Measurements from ENCODE around the gene ABCC8.
A peak's percentile ranks its signal among the peaks of the same experiment; 100 is the strongest.
"Not testable (repeated sequence)": the region's sequence is repeated elsewhere in the genome, so short reads cannot be mapped to it uniquely, and the experiment has no call there.

Gene ABCC8

GRCh38 chr11:17428261-17428660, 48.4 kb downstream of the ABCC8 start:
- DNase-seq (ENCODE audit: low spot score), result no peak

GRCh38 chr11:17426233-17426632, 50.4 kb downstream of the ABCC8 start:
- DNase-seq (ENCODE audit: low spot score), result not testable (repeated sequence)

- no peak for DNase-seq (ENCODE audit: low spot score)
These were observed 52.9 kb downstream of the ABCC8 start for GRCh38 chr11:17423533-17424310.

- DNase-seq (ENCODE audit: low spot score), result no peak
These were observed 54.9 kb downstream of the ABCC8 start for GRCh38 chr11:17421781-17422180.

DNA sequence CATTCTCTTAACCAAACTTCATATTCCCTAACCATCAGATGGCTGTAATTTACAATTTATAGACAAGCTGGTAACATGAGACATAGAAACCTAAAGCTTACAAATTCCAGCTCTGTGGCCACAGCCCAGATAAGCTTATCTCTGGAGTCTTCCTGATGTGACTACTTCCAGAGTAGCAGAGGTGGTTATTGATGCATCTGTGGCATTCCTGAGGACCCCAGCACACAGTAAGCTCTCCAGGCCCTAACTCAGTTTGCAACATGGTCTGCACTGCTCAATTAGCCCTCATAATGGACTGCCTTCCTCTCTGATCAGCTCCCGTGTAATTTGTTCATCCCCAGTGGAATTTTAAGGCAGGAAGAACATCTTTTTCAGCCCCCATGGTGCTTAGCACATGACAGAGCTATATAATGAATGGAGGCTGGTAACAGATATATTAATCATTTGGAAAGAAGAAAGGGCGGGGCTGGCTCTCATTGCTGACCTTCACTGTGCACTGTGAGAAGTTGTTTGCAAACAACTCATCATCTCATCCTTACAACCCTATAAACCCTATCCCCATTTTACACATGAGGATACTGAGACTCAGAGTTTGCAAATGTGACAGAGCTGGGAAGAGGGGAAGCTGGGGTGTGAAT, 58.1 kb downstream of the ABCC8 start:
- DNase-seq (ENCODE audit: low spot score), result no peak

GRCh38 chr11:17416492-17416891, 60.2 kb downstream of the ABCC8 start:
- DNase-seq (ENCODE audit: low spot score), result no peak

DNA sequence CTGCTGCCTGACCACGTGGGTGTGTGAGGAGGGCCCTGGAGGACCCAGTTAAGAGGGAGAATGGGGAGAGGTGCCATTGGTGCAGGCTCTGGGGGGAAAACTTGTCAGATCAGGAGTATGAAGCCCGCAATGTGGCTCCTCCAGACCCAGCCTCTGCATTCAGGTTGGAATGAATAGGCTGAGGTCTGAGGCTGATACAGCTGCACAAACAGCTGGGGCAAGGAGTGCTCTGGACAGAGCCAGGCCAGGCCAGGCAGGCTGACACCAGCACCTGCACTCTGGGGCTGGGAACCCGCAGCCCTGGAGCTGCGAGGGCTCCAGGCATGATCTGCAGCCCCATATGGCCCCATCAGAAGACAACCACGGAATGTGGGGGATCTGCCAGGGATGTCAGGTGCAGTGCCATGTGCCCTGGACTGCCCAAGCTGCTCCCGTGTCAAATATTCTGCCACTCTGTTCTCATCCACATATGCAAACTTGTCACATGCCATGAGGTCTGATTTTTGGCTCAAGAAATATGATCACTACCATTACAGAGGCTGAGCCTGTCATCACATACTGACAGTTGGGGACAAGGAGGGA, 61.0 kb downstream of the ABCC8 start:
- DNase-seq (ENCODE audit: low spot score), result no peak

DNA sequence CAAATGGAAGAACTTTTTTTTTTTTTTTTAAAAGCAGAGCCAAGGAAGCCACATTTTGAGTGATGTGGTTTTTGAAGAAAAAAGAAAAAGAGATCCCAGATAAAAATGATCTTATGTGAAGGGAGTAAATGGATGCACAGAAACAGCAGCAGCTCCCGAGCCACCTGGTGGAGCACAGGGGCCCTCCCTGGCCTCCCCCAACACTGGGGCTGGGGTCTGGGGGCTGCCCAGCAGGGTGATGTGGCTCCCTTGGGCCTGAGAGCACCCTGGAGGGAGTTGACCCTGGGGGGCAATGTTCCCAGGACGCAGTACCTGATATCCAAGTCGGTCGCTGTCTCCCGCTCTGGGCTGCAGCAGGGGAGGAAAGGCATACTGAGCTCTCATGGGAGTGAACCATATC, 61.7 kb downstream of the ABCC8 start:
- no peak for DNase-seq (ENCODE audit: low spot score)

DNA sequence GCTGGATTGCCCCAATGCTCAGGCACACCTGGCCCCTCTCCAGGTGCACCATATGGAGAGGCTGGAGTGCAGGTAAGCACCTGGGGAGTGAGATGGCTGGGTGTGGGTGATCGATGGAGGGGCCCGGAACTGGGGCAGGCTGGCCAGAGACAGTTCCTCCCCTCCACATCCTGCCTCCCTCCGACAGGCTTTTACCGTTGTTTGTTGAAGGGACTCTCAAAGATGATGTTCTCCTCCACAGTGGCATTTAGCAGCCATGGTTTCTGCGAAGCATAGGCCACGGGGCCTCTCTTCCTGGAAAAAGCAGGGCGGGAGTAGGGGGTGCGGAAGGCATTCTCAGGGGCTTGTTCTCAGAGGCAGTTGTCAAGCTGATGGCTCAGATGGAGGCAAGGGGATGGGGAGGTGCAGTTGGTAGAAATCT, 62.3 kb downstream of the ABCC8 start:
- DNase-seq (ENCODE audit: low spot score), result no peak

GRCh38 chr11:17413414-17414316, 63.0 kb downstream of the ABCC8 start:
- no peak for DNase-seq (ENCODE audit: low spot score)

- no peak for DNase-seq (ENCODE audit: low spot score)
These were observed 64.0 kb downstream of the ABCC8 start for GRCh38 chr11:17412488-17413180.

DNA sequence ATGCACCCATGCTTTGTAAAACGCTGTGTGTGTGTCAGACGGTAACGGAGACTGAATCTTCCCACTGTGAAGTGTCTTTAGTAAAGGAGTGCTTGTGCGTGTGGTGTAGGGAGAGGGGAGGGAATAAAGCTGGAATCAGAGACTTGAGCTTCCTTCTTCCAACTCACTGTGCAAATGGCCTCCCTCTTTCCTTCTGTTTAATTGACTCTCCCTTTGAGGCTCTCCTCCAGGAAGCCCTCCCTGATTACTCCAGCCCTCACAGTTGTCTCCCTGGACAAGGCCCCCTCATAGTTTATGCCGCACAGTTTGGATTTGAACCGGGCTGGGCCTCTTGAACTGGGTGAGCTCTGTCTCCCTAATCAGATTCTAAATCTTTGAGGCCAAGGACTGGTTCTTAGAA, 65.2 kb downstream of the ABCC8 start:
- DNase-seq (ENCODE audit: low spot score), result no peak

- no peak for DNase-seq (ENCODE audit: low spot score)
These were observed 65.9 kb downstream of the ABCC8 start for GRCh38 chr11:17410606-17411379.

GRCh38 chr11:17408641-17409040, 68.0 kb downstream of the ABCC8 start:
- DNase-seq (ENCODE audit: low spot score), result no peak

DNA sequence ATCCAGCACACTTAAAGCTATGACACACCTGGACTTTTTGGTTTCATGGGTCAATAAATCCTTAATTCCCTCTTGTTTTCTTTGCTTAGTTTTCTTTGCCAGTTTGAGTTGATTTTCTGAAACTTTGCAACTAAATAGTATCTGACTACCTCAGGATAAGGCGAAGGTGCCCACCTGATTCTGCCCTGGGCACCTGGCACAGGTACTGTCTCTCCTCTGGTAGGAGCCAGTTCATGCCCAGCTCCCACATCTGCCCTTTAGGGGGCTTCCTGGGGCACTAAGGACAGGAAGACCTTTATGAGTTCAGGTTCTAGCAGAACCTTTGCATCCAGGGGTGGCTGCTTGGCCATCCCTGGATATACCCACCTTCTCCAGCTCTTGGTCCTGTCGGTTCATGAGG, 68.6 kb downstream of the ABCC8 start:
- DNase-seq (ENCODE audit: low spot score), result no peak

GRCh38 chr11:17407575-17407974, 69.1 kb downstream of the ABCC8 start:
- no peak for DNase-seq (ENCODE audit: low spot score)

GRCh38 chr11:17406818-17407149, 69.9 kb downstream of the ABCC8 start:
- DNase-seq (ENCODE audit: low spot score), result no peak

GRCh38 chr11:17406082-17406817, 70.4 kb downstream of the ABCC8 start:
- DNase-seq (ENCODE audit: low spot score), result no peak

DNA sequence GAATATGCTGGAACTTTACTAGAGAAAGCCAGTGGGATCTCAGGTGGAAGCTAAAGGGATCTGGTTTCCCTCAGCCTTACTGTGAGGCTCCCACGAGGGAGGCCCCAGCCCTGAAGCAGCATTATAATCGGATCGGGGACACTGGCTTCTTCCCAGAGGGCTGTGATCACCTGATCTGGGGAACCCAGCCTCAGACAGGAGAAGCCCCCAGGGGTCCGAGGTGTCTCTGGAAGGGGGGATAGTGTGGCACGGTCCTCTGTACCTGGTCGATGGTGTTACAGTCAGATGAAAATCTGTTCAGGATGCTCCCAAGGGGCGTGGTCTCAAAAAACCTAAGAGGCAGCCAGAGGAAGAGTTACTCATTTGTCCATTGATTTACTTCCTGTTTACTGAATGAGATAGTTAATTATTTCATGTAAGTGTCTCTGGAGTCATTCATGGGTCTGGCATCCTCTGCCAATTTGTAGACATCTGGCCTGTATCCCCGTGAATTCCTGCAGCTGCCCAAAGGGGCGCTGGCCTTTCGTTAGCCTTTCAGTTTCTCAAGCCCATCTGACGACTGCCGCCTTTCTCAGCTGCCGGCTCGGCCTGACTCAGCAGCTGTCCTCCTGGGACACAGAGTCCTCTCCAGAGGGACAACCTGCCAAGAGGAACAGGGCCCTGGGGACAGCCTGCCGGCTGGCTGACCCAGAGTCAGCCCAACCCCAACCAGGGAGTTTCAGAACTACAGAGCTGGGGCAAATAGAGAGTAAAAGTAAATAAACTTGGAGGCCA, 71.2 kb downstream of the ABCC8 start:
- peak; percentile 73 for DNase-seq (ENCODE audit: low spot score)

Measured in AG08395 (cell line).